ENCODE measurements around the gene RPL31. TPM values are rescaled to one million over a fixed set of nuclear protein-coding genes. Genes with fewer than 3 reads are reported as not detected.

The RPL31 gene
- total RNA-seq, 1 experiment from 2014 or later, result 682 TPM

Other genes starting within 250 kb of the RPL31 start
- gene NPAS2, start 182.2 kb upstream of the RPL31 start, total RNA-seq (2021; ENCODE audit: unreplicated experiment), result 72.8 TPM
- 139 TPM for gene TBC1D8, start 149.1 kb downstream of the RPL31 start, total RNA-seq (2021; ENCODE audit: unreplicated experiment)

All from Panc1 (cell line).